GOT3 (cell line): ENCODE measurements around the gene TMEM106C.

Experiments
- DNase-seq: peaks from one replicate; lab custom pipeline; 2025; ENCODE audit warnings: mixed read lengths; lab: John Stamatoyannopoulos, UW

The TMEM106C gene

DNA sequence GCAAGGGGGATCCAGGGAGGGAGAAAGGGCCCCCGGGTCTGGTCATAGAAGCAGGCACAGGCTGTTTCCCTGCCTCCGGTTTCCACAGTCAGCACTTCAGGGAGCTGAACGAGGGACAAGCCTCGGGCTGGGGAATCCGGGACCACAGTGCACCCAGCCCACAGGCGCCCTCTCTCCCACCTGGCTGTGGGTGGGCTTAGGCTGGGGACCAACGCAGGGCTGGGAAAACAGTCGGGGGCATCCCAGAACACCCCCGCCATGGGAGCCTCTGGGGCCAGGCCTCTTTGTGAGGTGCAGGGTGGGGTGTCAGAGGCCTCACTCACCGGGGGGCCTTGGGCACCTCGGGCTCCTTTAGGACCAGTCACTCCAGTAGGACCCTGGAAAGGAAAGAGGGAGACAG, 16.3 kb downstream of the TMEM106C start:
- DNase-seq, result no peak

DNA sequence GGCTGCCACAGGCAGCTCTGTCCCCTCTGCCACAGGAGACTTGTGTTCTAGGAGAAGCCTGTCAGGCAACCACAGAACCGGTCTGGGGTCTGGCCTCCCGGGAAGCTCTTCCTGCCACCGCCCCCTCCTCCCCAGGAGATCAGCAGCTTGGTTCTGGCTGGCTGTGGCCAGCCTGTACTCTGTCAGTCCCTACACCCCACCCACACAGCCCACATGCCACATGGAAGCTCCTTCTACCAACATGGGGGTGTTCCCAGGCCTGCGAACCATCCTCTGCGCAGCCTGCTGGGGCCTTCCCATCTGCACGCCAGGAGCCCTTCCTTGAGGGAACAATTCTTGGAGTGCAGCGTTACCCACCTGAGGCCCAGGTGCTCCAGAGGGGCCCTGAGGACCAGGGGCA, 16.8 kb downstream of the TMEM106C start:
- DNase-seq, result no peak

DNA sequence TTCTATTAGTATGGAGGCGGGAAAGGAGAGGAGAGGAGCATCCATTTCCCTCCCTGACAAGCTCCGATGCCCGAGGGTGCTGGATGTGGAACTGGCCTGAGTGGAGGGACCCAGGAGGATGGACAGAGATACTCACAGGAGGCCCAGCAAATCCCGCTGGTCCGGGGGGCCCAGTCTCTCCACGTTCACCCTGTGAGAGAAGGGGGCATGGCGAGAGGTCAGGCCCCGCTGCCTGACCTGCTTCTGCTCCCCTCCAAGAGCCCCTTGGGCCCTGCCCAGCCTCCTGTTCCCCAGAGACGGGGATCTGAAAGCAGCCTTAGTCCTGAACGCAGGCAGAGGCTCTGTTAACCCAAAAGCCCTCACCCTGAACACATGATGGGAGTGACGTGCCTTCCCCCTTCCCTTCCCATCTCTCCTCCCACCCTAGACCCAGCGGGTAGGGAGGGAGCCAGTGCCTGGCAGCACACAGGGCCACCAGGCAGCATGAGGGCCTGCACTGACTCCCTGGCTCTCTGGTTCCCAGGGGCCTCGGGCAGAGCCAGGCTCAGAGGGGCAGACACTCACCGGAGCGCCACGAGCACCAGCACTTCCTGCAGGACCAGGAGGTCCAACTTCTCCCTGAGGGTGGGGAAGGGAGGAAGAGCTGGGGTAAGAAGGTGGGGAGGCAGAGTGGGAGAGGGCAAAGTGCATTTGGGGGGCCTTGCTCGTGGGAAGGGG, 17.5 kb downstream of the TMEM106C start:
- no peak for DNase-seq

DNA sequence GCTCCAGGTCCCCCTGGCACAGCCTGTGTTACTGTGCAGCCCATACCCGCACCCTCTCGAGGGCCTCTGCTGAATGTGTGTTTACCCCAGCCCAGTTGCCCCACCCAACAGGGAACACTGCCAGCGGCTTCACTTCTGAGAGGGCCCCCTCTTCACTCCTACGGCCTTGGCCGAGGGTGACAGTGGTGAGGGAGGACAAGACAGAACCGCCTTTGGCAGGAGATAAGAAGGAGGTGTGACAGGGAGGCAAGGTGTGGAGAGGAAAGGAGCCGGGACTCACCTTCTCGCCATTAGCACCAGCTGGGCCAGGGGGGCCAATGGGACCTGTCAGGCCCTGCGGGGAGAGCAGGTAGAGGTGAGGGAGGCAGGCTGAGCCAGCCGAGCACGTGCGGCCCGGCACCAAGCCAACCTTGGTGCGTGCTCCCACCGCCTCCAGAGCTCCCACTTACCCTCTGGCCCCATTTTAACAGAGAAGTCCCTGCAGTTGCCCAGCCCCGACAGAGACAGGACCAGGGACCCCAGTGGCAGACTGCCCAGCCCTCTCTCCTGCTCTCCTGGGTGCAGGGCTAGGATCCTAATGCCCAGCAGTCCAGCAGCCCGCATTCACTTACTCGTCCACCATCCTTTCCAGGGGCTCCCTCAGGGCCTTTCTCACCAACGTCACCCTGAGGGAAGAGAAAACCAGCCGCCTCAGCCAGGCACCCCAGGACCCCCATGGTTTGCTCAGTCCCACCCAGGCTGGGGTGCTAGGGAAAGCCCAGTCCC, 18.3 kb downstream of the TMEM106C start:
- DNase-seq, result no peak

DNA sequence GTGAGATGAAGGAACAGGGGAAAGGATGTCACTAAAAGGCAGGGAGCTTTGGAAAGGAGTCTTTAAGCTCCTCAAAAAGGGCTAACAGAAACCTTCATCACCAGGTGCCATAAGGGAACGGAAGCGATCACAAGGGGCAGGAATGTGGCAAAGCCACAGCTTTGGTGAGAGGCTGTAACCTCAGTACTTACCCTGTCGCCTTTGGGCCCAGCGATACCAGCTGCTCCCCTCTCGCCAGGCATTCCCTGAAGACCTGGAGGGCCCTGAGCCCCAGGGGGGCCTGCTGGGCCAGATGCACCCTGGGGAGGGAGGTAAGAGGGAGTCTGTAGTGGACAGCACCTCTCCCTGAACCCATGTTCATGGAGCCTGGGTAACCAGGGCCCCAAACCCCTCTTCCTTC, 18.9 kb downstream of the TMEM106C start:
- no peak for DNase-seq

DNA sequence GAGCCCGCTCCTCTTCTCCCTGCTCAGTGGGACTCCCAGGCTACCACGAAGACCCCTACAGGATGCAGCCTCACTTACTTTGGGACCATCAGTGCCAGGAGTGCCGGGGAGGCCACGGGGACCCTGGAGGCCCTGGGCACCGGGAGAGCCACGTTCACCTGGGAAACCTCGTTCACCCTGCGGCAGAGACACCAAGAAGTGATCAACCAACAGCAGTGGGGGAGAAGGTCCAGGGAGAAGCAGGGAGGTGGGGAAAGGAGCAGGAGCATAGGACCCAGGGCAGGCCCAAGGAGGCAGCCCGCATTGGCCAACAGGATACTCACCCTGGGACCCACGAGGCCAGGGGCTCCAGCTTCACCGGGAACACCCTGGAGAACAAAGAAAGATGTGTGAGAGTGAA, 19.4 kb downstream of the TMEM106C start:
- DNase-seq, result no peak

DNA sequence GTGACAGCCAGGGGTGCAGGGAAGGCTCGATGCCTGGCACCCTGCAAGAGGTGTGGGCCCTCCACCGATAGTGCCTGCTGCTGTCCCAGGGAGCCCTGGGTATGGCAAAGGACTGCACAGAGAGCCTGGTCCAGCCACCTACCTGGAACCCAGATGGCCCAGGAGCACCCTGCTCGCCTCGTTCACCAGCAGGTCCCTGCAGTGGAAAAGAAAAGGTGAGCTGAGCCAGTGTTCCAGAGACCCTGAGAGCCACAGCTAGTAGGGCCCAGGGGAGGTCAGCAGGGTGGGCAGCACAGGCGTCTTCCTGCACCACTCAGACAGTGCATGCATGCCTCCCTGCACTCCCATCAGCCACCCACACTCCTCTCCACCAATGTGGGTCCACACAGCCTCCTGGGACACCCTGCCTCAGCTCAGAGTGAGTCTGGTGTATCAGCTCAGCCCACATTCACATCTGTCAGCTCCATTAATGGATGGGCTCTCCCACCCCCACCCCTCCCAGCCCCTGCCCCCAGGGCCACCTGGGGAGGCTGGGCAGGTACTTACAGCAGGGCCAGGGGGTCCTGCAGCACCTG, 20.2 kb downstream of the TMEM106C start:
- DNase-seq, result no peak

DNA sequence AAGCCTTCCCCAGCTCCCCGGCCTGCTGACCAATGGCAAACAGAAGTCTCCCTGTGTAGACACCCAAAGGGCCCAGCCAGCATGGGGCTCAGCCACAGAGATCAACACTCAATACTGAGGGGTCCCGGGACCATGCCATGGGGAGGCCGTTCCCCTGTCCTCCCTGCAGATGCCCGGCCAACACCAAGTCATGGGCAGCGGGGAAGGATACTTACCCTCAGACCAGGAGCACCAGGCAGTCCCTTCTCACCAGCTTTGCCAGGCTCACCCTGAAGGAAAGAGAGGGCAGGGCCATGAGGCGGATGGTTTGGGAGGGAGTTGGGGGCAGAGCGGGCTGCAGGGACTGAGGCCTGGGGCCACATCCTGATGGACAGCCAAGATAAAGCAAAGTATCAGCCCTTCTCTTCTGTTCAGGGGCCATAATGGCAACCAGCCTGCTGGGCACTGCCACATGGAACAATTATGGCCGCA, 21.0 kb downstream of the TMEM106C start:
- no peak for DNase-seq

DNA sequence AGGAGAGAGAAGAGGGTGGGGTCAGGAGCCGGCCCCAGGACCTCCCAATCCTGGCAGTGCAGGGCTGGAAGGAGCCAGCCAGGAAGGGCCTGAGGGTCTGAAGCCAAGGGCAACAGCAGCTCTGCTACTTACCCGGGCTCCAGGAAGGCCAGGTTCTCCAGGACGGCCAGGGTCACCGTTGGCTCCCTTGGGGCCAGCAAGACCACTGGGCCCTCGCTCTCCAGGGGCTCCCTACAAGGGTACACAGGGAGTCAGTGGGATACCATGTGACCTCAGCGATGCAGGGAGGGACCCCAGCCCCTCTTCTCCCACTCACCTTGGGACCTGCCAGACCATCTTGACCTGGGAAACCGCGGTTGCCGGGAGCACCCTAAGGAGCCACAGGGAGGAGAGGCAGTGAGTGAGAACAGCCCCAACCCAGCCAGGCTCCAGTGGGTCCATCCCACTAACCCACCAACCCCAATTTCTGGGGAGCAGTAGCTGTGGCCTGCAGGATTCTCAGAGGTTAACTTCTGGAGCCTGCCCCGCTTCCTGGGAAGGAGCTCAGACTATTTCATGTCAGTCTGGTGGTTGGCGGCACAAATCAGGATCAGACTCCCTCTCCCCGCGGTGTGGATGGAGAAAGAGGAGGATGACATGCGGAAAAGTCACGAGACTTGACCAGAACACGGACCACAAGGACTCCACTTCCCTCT, 22.3 kb downstream of the TMEM106C start:
- DNase-seq, result no peak

DNA sequence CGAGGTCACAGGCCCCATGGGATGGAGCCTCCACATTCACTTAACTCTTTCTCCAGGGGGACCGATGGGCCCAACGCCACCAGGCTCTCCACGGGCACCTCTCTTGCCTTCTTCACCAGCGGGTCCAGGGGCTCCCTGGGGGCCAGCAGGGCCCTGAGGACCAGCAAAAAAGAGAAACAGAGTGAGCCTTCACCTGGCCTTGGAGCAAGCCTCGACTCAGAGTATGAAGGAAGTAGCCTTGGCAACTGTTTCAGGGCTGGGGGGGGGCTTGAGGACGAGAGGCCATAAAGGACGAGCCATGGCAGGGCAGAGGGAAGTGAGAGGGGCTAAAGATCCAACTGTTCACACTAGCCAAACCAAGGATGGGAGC, 22.9 kb downstream of the TMEM106C start:
- no peak for DNase-seq

DNA sequence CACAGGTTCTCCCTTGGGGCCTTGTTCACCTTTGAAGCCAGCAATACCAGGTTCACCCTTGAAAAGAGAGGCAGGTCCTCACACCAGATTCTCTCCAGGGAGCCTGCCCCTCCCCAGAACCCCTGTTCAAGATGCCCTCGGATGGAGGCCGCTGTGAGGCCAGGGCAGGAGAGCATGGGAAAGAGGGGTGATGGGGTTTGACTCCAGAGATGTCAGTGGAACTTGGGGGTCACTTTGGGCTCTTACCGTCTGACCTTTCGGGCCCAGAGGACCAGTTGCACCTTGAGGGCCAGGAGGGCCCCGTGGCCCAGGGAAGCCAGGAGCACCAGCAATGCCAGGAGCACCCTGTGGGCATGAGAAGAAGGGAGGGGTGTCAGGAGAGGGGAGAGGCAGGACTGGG, 23.4 kb downstream of the TMEM106C start:
- no peak for DNase-seq

DNA sequence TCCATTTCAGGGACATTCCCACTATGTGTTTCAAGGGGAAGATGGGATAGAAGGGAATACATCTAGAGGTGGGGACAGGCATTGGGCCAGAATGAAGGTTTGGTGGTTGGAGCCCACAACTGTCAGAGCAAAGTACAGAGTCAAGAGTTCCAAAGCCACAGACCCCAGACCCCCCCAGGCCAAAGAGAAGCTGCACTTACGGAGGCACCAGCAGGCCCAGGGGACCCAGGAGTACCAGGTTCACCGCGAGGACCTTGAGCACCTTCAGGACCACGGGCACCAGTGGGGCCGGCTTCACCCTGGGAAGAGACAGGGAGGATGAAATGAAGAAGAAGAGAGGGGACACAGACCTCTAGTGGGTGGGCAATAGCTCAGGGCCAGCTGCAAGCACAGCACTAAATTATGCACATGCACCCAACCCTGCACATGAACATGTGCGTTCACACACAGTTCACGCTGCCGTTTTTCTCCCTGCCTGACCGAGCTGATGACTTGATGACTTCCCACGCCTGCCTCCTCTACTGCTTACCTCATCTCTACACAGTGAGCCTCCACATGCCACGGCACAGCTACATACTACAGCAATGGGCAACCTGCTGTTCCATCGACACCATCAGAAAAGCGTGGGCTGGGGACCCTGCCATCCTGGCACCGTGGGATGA, 24.1 kb downstream of the TMEM106C start:
- DNase-seq, result no peak

DNA sequence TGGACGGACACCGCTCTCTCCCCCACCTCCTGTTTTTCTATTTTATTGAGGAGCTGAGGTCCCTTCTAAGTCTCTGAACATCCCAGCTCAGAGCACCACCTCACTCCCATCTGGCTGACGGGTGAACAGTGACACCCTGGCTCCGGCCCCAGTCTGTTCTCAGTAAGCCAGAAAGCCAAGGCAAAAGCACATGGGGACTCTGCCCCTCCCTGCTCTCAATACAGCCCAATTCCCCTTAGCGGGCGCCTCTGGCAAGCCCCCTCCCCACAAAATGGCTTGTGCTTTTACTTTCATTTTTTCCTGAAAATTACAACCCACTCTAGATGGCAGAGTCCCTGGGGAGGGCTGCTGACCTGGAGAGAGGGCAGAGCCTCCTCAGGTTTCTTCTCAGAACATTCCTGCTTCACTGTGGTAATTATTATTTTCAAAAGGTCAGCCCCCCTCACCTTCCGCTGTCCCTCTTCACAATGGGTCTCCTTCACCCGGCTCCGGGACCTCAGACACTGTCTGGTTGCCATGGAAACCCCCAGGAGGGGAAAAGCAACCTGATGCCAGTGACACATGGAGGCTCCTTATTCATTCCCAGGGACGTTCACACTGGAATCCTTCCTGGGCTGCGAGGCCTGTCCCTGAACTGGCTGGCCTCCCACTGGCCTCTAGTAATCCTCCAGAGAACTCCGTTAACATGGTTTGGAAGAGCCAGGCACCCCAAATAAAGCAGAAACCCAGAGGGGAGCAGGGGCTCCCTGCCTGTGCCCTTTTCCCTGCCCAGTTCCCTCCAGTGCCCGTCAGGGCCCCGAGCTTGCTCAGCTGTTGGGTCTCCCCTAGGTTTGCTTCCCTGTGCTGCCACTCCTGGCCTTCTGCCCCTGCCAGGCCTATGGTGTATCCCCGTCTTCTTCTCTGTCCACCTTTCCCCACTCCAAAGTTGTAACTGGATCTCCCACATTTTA, 25.0 kb downstream of the TMEM106C start:
- no peak for DNase-seq

DNA sequence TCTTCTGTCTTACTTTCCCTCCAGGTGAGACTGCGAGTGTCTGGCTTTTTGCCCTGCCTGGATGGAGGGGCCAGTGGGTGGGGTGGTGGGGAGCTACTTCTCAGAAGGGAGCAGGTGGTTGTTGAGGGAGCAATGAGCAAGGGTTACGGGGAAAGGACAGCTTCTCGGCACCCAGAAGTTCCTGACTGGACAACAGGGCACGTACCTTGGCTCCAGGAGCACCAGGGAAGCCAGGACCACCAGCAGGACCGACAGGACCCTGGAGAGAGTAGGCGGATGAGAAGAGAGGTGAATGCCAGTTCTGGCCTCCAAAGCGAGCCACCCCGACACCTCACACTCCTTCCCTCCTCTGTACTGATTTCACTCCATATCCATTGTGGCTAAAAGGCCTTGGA, 25.6 kb downstream of the TMEM106C start:
- no peak for DNase-seq

DNA sequence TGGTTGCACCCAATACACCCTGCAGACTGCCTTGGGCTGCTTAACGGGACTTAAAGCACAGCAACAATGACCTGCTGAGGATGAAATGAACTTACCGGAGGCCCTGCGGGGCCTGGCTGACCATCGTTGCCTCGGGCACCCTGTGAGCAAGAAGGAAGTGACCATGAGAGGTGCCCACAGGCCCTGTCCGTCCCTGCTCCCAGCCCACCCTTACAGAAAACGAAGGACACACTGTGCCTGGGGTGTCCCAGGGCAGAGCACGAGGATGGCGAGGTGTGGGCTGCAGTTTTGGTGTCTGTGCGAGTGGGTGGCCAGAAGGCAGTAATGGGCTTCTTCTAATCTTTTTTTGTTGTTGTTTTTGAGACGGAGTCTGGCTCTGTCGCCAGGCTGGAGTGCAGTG, 26.3 kb downstream of the TMEM106C start:
- DNase-seq, result no peak

DNA sequence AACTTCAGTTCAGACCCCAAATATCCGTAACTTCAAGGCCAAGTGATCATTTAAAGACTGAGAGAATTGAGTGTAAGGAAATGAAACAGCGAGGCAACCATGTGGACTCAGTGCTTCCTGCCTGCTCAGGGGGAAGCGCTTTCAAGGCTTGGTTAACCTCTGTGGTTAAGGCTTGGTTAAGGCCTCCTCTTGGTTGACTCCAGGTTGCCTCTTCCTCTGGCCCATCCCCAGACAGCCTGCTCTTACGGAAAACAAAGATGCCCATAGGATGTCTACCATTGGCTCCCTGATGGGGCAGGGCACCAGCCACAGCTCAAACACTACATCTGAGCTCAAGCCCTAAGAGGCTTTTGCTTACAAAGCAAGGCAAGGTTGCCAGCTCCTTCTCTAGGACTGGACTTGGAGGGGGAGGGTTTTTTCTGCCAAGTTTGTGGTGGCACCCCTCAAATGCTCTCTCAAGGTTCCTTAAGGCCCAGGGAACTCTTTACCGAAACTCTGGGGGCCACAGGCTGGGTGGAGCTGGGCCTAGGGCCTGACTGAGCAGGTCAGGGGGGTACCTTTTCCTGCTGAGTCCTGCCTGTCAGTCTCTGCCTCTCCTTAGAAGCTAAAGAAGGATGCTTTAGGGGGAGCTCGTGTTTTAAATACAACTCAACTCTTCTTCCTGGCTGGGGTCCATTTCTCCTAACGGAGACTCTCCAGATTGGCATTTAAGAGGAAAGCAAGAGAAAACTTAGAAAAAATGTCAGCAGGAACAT, 27.1 kb downstream of the TMEM106C start:
- no peak for DNase-seq

DNA sequence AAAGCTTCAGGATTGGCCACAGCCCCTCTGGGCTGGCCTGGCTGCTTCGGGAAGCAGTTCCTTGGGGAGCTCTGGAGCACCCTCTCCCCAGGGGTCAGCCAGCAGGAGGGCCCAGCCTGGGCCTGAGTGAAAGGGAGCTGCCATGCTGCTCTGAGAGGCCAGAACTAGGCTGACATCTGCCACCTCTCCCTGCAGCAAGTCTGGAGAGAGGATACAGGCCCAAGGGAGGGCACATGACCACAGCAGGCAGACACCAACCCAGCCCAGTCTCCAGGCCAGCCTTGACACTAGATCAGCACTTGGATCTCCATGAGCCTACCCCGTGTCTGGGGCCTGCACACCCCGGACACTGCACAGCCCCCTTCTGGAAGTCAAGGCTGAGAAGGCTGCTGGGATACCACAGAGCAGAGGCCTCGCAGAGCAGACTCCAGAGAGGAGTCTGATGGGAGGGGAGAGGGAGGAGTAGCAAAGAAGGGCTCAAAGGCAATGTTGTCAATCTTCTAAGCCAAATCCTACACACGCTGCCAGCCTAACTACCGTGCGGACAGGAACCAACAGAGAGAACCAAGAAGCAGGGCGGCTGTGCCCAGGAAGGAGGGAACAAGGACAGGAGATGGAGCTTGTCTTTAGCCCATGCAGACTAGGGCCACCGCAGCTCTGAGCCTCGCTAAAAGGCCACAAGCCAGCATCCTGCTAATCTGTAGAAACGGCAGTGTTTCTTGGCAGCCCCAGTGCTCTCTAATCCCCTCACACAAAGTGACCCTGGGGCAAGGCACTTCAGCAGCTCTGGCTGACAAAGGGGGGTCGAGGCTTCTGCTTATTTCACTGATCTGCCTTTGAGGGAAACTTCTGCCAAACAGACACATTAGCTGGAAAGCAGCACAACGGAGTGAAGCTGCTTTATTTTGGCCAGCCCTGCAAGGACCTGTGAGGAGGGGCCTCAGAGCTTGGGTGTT, 28.0 kb downstream of the TMEM106C start:
- DNase-seq, result no peak

DNA sequence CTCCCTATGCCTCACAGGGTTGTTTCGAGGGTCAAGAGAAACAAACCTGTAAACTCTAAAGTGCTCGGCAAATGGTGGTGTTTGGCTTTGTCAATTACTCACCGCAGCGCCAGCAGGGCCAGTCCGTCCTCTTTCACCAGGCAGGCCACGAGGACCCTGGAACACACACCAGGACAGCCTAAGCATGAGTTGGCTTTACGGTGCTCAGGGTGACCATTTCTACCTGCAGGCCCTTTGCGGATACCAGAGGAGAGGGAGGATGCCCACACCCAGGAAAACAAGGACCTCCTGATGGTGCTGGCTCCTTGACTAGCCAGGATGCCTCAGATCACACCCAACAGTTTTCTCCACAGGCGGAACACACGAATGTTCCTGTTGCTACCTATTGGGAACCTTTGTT, 29.4 kb downstream of the TMEM106C start:
- DNase-seq, result no peak

DNA sequence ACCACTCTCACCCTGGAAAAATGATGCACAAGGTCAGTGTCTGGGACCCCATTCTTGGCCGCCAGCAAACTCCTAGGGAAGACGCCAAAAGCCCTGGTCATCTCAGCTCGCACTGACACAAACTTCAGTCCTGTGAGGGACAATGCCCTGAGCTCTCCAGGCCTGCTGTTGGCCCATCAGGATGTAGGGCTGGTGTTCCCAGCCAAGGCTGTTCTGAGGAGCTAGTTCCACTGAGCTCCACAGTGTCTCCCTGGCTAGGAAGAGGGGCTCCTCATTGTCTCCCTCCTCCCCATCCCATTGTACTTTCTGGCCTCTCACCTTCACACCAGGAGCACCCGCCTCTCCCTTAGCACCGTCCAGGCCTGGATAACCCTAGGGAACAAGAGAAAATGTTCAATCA, 30.1 kb downstream of the TMEM106C start:
- DNase-seq, result no peak
